Thyroid gland (tissue), 4 donors: Measurements from ENCODE around the gene SPAAR.

Experiments
- CTCF ChIP-seq, 6 experiments: fragments of 200-600 bp in 3 of 6; fragments of 450-650 bp in 3 of 6; sonication (generic) in 3 of 6; IDR thresholded peaks; one replicate each; pipeline ENCODE4 v1.5.1; 2016 to 2019; ENCODE audit warnings: antibody characterized with exemption in 6 of 6, mild to moderate bottlenecking in 2 of 6, inconsistent platforms in 1 of 6, moderate library complexity in 1 of 6
- POLR2A ChIP-seq, 2 donors: fragments of 450-650 bp; IDR thresholded peaks; one replicate each; pipeline ENCODE4 v1.6.1; 2017; ENCODE audit warnings: antibody characterized with exemption in 2 of 2, mild to moderate bottlenecking in 2 of 2, moderate library complexity in 1 of 2

DNA sequence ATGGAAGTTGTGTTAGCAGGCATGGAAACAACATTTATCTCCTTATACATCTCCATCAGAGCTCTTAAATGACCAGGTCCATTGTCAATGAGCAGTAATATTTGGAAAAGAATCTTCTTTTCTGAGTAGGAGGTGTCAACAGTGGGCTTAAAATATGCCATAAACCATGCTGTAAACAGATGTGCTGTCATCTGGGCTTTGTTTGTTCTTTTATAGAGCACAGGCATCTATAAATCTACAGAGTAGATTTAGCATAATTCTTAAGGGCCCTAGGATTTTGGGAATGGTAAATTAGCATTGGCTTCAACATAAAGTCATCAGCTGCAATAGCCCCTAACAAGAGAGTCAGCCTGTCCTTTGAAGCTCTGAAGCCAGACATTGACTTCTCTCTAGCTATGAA lies 11.0 kb upstream of the SPAAR start:
- no peak for TF ChIP-seq CTCF (IDR thresholded peaks at IDR 0.05)
- no peak for TF ChIP-seq POLR2A (IDR thresholded peaks at IDR 0.05)
